GM18861 (cell line): ENCODE results near the gene AP2A1.
"Not testable (repeated sequence)": the region's sequence is repeated elsewhere in the genome, so short reads cannot be mapped to it uniquely, and the experiment has no call there.

Experiments
- ATAC-seq: cut with Tn5 transposase; IDR thresholded peaks from one replicate; pipeline ENCODE4 v1.9.1; 2021; ENCODE audit not compliant: unreplicated experiment

Gene AP2A1

GRCh38 chr19:49811328-49811727, 44.5 kb downstream of the AP2A1 start:
- no peak for ATAC-seq

DNA sequence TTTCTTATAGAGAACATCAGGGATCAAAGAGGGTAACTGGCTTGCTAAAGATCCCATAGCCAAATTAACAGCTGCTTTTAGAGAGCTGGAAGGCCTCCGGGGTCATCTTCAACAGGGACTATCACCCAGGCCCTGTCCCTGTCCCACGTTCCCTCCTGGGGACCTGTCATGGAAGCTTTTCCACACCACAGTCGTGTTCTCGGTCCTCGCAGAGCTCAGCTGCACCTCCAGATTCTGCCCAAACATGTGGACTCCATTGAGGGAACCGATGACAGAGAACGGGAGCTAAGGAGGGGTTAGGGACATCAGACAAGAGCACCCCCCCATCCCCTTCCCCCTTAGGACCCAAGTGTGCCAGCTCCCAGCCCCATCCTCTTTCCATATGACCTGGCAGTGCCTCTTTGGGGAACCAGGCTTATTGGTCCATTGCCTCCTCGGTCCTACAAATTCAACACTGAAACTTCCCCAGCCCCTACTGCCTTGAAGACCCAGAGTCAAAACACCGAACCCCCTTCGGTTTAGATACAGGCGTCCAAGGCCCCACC, 45.7 kb downstream of the AP2A1 start:
- no peak for ATAC-seq

GRCh38 chr19:49812997-49813861, 46.4 kb downstream of the AP2A1 start, which contains the start of gene FUZ:
TSS of gene FUZ (minus strand) at chr19:49813292. CDS start at chr19:49813106, 186 bp downstream.
- ATAC-seq: peak; percentile 56

- no peak for ATAC-seq
Observed at GRCh38 chr19:49814010-49814409, 47.2 kb downstream of the AP2A1 start.

GRCh38 chr19:49816590-49816989, 49.8 kb downstream of the AP2A1 start:
- no peak for ATAC-seq

DNA sequence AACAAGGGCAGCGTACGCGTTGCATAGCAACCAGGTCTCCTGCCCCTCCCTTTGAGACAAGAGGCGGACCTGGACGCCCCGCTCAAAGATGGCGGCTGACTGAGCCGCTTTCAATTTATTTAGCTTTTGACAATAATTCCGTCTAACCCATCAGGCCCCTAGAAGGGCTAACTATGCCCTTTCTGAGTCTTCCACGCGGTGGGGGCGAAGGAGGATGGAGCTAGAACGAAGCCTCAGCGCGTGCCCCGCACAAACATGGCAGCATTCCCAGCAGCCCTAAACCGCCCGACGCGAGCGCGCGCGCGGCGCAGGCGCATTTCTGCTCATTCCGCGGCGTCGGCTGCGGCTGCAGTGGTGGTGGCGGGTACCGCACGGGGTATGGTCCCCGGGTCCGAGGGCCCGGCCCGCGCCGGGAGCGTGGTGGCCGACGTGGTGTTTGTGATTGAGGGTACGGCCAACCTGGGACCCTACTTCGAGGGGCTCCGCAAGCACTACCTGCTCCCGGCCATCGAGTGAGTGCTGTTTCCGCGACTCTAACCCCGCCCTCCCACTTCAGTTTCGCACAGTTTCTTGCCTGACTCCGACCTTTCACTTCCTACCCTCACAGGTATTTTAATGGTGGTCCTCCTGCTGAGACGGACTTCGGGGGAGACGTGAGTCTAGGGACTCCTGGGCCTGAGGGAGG, 51.3 kb downstream of the AP2A1 start, which contains the start of gene MED25:
TSS of gene MED25 (plus strand) at position 326 of the 685 bp plus-strand sequence. CDS start at position 379, 53 bp downstream.
- ATAC-seq: peak; percentile 67

GRCh38 chr19:49818649-49819370, 52.0 kb downstream of the AP2A1 start:
- ATAC-seq: no peak

DNA sequence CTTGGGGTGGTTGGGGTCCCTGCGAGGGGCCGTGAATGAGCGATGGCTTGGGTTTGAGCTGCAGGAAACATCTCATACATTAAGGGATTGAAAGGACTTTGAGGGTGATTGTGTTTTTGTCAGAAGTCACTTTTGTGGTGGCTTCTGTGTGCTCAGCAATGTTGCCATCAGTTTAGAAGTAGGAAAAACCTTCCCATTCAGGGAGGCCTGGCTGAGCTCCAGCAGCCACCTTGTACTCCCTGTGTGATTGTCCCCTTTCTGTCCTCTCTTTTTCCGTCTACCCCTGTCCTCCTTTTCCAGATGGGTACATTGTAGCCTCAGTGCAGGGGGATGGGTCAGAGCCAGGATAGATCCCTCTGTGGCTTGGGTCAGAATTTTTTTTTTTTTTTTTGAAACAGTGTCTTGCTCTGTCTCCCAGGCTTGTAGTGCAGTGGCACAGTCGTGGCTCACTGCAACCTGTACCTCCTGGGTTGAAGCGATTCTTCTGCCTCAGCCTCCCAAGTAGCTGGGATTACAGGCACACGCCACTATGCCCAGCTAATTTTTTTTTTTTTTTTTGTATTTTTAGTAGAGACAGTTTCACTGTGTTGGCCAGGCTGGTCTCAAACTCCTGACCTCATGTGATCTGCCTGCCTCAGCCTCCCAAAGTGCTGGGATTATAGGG, 52.8 kb downstream of the AP2A1 start:
- ATAC-seq: not testable (repeated sequence)

DNA sequence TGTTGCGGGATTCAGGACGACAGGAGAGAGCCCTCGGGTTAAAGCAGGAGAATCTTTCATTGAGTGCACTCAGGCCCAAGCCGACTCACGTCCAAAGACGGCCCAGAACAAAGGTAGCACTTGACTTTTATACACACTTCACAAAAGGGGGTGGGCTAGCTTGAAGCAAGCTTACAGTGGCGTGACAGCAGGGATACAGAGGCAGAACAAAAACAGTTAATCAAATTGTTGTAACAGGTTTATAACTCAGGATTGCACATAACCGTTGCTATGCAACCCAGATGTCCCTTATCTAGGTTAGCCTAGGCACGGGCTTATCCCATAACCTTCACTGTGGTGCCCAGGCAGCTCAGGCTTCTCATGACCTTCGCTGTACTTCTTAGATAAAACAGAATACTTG, 53.3 kb downstream of the AP2A1 start:
- ATAC-seq: no peak

DNA sequence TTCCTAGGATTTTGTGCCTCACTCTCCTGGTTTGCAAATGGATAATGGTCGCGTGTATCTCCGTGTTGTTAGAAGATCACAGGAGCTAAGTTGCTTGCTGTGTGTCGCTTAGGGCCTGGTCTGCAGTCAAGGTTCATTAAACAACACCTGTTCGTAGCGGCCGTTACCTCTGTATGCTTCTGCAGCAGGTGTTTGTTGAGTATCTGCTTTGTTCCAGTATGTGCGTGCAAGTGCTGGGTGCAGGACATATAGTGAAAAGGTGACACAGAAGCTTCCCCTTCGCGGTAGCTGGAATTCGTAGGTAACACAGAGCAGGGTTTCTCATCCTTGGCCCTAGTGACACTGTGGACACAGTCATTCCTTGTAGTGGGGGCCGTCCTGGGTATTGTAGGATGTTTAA, 56.7 kb downstream of the AP2A1 start:
- no peak for ATAC-seq

- ATAC-seq: no peak
Observed at GRCh38 chr19:49824662-49825061, 57.9 kb downstream of the AP2A1 start.

- ATAC-seq: no peak
Observed at GRCh38 chr19:49827034-49827433, 60.2 kb downstream of the AP2A1 start.

GRCh38 chr19:49829200-49829599, 62.4 kb downstream of the AP2A1 start:
- no peak for ATAC-seq

DNA sequence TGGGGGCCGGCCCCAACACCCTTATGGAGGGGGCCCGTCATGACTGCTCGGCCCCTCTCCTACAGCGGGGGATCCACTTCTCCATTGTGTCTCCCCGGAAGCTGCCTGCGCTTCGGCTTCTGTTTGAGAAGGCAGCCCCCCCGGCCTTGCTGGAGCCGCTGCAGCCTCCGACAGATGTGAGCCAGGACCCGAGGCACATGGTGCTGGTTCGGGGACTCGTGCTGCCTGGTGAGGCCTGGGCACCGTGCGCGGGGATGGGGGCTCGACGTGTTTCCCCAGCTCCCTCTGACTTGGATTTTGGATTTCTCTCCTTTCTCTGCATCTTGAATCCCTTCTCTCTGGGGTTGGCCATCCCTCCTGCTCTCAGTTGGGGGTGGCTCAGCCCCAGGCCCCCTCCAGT, 62.9 kb downstream of the AP2A1 start:
- no peak for ATAC-seq

DNA sequence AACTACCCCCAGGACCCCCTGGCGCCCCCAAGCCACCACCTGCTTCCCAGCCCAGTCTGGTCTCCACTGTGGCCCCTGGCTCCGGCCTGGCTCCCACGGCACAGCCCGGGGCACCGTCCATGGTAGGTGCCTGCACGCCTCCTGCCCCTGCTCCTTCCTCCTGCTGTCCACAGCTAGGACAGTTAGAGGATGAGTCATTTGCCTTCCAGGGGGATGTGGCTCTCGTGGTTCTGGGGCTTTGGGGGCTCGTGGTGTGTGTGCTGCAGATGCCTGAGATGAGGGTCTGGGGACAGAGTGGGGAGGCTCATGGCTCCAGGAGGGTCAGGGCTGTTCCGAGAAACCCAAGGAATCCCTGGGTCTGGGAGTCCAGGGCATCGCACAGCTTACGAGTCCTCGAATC, 64.0 kb downstream of the AP2A1 start:
- no peak for ATAC-seq

DNA sequence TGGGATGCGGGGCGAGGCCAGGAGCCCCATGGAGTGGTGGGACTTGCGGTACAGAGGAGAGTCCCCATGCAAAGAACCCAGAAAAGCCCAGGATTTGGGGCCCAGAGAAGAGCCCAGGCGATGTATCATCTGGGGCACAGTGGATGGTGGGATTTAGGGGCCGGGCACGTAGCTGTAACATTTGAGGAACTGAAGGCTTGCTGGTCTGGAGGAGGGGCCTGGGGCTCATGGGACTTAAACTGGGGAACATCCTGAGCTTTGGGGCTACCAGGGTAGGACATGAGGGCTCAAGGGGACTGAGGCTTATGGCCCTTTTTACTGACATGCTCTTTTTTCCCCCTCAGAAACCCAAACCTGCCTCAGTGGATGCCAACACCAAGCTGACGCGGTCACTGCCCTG, 64.8 kb downstream of the AP2A1 start:
- no peak for ATAC-seq

GRCh38 chr19:49832556-49832955, 65.8 kb downstream of the AP2A1 start:
- no peak for ATAC-seq

GRCh38 chr19:49833599-49833998, 66.8 kb downstream of the AP2A1 start:
- no peak for ATAC-seq

DNA sequence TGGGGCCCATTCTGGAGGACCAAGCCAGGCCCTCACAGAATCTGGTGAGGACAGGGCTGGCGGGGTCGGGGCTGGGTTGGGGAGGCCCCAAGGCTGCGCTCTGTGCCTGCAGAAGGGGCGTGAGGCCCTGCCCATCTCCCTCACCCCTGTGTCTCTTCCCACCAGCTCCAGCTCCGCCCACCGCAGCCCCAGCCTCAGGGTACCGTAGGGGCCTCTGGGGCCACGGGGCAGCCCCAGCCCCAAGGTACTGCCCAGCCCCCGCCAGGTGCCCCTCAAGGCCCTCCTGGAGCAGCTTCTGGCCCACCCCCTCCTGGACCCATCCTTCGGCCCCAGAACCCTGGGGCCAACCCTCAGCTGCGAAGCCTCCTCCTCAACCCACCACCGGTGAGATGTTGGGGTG, 68.8 kb downstream of the AP2A1 start:
- ATAC-seq: no peak

DNA sequence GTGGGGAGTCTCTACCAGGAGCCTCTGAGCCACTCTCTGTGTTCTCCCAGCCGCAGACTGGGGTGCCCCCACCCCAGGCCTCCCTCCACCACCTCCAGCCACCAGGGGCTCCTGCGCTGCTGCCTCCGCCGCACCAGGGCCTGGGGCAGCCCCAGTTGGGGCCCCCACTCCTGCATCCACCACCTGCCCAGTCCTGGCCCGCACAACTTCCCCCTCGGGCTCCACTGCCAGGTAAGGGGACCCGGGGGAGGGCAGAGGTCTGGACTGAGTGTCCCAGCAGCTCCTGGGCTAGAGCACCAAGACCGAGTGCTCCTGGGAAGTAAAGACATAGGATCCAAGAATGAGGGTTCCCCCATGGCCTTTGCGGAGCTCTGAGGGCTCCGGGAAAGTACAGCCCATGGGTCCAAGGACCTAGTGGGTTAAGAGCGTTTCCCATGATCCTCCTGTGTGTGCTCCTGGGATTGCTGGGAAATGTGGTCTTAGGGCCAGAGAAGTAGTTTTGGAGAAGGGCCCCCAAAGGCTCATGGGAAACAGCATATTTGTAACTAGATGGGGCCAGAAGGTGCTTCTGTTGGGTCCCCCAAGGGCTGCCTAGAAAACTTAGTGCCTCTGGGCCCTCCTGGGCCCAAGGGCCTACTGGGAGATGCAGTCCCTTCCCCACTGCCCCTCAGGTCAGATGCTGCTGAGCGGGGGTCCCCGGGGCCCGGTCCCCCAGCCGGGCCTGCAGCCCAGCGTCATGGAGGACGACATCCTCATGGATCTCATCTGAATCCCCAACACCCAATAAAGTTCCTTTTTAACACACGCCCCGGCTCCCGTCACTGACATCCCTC, 69.6 kb downstream of the AP2A1 start:
- no peak for ATAC-seq
